T-helper 22 cell (primary cell): ENCODE data around the gene GPR137B.
"Not testable (repeated sequence)": the region's sequence is repeated elsewhere in the genome, so short reads cannot be mapped to it uniquely, and the experiment has no call there.

Experiments
- DNase-seq: peaks from one replicate; pipeline ENCODE4 v3.0.0-alpha.2; 2020; ENCODE audit warnings: low read depth

The GPR137B gene

GRCh38 chr1:236161755-236162154 is 19.4 kb downstream of the GPR137B start:
- DNase-seq, result not testable (repeated sequence)

DNA sequence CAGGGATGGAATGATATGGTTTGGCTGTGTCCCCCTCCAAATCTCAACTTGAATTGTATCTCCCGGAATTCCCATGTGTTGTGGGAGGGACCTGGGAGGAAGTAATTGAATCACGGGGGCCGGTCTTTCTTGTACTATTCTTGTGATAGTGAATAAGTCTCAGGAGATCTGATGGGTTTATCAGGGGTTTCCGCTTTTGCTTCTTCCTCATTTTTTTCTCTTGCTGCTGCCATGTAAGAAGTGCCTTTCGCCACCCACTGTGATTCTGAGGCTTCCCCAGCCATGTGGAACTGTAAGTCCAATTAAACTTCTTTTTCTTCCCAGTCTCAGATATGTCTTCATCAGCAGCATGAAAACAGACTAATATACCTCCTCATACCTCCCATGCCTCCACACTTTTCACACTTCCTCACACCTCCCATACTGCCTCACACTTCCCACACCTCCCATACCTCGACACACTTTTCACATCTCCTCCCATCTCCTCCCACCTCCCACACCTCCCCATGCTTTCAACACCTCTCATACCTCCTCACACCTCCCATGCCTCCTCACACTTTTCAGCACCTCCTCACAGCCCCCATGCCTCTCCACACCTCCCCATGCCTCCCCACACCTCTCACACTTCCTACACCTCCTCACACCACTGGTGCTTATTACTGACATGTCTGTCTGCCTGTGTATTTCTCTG is 21.3 kb downstream of the GPR137B start:
- no peak for DNase-seq

- no peak for DNase-seq
These were observed 21.9 kb downstream of the GPR137B start for GRCh38 chr1:236164273-236164672.

DNA sequence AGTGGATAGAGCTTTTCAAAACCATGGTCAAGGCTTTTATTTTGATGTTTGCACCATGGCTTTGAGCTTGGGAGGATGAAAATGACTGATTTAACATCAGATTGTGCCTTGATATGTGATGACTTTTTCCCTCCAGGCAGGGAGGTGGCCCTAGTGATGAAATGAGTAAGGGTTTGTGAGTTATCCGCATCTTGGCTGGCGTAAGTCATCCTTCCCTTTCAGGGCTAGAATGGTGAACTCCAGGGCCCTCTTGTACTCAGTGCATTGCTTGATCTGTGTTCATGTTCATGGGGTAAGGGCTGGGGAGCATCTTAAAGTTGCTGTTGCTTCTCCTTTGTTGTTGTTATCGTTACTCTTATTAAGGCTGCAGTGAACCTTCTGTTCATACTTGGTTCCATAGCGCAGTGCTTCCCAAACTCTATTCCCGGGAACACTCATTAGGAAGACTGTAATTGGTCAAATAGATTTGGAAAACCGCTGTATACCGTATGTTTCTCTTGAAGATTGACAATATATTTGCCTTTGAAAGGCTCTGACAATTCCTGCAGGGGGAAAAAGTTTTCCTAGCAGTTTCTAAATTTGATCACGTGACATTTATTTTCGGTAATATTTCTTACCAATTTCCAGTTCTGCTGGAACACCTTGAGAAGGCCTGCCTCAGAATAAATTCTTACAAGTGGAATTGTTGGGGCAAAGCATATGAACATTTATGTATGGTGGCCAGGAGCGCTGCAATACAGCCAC is 23.1 kb downstream of the GPR137B start:
- no peak for DNase-seq

DNA sequence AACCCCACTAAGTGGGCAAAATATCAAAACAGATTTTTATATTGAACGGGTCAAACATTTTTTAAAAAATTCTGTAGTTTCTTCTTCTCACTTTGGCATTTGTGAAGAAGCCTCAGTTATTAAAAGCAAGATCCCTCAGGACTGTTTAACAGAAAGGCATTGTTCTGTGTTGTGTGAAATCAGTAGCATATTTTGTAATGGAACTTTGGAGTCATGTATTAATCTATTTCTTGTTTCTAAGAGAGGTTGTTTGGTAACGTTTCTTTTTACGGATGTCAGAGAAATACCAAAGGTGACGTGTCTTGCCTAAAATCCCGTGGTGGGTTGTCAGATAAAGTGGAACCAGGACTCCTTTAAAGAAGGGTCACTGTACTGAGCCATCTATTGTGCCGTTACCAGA is 23.7 kb downstream of the GPR137B start:
- no peak for DNase-seq

- no peak for DNase-seq
These were observed 24.8 kb downstream of the GPR137B start for GRCh38 chr1:236167154-236167553.

- DNase-seq, result no peak
These were observed 25.2 kb downstream of the GPR137B start for GRCh38 chr1:236167578-236167977.

DNA sequence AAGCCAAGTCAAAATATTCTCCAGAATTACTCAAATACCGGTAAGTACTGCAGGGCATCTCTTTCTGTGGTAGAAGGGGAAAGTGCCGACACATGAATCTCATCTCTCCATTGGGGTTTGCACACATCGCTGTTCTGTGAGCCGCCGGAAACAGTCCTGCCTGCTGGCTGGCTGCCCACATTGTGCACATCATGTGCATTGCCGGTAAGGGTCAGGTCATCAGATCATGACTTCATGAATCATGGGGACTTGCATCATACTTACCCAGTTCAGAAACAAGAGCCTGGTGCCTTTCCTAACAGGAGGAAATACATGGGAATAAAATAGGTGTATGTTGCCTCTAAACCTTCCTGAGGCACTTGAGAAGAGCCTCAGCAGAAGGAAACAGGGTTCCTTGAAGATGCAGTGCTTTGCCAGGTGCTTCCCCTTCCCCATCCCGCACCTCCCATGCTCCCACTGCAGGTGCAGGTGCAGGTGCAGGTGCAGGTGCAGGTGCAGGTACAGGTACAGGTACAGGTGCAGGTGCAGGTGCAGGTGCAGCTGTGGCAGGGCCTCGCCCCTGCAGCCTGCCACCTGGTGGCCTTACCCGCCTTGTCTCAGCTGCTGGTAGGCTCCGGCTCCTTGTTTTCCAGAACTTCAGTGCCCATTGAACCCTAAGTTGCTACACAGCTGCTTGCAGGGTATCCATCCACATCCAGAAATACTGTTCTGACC is 26.5 kb downstream of the GPR137B start:
- no peak for DNase-seq

GRCh38 chr1:236172041-236172579 is 29.8 kb downstream of the GPR137B start:
- no peak for DNase-seq

DNA sequence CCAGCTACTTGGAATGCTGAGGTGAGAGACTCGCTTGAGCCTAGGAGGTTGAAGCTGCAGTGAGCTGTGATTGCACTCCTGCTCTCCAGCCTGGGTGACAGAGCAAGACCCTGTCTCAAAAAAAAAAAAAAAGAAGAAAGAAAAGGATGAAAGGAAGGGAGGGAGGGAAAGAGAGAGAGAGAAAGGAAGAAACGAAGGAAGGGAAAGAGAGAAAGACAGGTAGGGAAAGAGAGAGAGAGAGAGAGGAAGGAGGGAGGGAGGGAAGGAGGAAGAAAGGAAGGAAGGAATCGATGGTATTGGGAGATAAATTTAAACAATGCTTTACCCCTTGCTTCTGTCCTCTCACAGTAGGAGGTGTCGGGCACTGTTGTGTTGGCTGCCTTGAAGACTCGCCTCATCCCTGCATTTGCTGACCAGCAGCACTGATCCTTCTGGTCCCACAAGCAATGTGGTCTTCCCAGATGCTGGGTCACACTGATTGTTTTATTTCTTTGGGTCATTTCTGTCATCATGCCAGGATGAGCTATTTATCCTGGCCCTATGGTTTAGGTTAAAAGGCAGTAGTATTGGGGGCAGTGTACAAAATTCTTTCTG is 30.9 kb downstream of the GPR137B start:
- no peak for DNase-seq

DNA sequence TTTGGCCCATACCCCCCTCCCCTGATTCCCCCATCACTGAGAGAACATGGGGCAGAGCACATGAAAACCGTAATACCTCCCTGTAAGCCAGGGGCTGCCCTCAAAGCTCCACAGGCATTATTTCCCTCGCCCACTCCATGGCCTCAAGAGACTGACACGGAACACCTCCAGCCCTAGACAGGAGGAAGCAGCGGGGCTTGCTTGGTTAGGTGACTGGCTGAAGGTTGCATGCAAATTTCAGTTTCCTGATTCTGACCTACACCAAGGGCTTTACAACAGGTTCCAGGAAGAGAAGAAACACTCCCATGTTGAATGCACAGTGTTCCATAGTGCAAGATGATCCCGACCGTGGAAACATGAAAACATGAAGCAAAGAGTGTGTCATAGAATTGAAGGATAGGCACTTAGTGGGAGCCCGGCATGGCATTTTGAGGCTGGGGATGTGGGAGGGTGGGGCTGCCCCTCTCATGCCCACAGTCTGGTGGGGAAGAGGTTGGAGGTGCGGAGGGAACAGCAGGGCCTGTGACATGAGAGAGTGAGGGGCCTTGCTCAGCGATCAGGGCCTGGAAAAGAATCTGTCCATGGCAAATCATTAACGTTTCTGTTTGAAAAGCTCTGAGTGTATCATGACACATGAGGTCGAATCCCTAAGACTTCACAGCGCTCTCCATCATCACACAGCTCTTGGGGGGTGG is 33.5 kb downstream of the GPR137B start:
- DNase-seq, result no peak

DNA sequence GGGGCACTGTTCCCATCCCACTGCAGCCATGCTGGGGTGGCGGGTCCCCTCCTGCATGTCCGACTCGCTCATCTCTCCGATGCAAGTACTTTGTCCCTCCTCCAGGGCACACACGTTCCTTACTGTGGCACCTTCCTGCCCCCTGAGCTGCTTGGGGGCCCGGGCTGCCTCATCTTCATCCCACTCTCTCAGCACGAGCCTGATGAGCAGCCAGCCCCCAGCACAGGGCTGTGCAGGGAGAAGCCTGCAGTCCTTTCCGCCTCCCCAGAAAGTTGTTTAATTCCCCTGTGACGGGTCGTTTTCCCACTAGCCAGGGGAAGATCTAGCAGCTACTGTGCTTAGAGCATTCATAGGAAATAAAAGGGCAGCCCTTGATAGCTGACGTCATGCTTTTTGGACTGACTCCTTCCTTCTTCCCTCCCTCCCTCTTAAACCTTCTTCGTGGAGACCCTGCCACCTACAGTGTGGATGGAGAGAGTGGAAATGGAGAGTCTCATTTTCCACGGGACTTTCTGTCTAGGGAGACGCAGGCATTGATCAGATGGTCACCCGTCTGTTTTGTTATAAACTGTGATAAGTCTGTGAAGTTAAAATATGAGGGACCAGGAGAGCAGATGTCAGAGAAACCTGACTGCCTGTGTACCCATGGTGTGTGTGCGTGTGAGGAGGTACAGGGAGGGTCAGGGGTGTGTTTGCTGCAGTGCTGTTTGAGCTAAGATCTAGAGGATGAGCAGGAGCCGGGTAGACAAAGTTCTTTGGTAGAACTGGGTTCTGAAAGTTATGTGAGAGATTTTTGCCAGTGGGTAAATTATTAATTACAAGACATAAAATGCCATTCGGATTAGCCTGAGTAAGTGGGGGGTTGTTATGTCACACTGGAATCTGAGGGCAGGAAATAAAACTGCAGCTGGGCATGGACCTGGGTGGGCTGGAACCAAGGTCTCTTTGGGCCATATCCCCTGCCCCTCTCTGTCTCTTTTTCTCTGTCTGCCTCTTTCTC is 34.3 kb downstream of the GPR137B start:
- DNase-seq, result no peak

DNA sequence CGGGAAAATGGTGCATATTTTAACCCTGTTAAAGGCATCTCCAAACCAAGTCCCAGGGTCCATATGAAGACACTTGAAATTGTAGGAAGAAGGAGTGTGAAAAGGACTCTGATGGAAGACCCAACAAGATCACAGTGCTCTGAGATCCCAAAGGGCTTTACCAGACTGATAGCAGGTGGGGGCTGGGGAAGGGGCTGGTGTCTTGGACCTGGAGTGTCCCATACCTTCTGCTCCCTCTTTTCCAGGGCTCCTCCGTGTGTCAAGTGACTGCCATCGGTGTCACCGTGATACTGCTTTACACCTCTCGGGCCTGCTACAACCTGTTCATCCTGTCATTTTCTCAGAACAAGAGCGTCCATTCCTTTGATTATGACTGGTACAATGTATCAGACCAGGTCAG is 37.3 kb downstream of the GPR137B start:
- DNase-seq, result no peak

DNA sequence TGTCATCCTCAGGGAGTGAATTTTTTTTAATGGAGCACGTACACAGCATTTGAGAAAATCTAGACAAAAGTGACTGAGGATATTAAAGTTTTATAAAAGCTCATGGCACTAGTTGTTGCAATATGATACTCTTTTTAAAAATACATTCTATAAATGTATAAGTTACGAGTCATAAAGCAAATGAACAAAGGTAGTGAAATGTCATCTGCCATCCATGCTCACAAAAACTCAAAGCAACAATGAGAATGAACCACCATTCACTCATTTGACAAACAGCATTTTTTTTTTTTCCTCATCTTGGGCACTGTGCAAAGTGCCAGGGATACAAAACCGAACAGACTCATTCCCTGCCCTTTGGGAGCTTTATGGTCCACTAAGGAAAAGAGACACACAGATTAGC is 38.7 kb downstream of the GPR137B start:
- no peak for DNase-seq

DNA sequence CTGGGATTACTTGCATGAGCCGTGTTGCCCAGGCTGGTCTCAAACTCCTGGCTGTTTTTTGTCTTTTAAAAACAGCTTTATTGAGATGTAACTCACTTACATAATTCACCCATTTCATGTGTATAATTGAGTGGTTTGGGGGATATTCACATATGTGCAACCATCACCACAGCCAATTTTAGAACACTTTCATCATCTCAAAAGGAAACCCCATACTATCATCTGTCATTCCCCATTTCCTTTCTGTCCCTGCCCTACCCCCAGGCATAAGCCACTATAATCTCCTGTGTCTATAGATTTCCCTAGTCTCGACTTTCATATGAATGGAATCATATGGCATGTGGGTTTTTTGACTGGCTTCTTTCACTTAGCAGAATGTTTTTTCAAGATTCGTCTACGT is 43.3 kb downstream of the GPR137B start:
- no peak for DNase-seq

GRCh38 chr1:236186471-236186870 is 44.1 kb downstream of the GPR137B start:
- not testable (repeated sequence) for DNase-seq

DNA sequence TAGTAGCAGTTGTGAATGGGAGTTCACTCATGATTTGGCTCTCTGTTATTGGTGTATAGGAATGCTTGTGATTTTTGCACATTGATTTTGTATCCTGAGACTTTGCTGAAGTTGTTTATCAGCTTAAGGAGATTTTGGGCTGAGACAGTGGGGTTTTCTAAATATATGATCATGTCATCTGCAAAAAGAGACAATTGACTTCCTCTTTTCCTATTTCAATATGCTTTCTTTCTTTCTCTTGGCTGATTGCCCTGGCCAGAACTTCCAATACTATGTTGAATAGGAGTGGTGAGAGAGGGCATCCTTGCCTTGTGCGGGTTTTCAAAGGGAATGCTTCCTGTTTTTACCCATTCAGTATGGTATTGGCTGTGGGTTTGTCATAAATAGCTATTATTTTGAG is 45.7 kb downstream of the GPR137B start:
- DNase-seq, result not testable (repeated sequence)

DNA sequence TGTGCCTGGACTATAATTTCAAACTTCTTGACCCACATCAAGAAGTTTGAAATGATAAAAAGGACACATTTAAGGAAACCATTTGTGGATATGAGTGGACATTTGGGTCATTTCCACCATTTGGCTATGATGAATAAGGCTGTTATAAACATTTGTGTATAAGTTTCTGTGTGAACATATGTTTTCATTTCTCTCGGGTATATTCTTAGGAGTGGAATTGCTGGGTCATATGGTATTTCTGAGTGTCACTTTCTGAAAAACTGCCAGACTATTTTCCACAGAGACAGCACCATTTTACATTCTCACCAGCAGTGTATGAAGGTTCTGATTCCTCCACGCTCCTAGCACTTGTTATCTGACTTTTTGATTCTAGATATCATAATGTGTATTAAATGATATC is 50.8 kb downstream of the GPR137B start:
- no peak for DNase-seq

DNA sequence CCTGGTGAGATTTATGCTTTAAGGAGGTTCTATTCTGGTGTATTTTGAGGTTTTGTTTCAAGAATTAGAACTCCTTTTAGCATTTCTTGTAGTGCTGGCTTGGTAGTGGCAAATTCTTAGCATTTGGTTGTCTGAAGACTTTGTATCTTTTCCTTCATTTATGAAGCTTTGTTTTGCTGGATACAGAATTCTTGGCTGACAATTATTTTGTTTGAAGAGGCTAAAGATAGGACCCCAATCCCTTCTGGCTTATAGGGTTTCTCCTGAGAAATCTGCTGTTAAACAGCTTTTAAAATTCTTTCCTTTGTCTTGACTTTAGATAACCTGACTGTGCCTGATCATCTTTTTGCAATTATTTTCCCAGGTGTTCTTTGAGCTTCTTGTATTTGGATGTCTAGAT is 58.6 kb downstream of the GPR137B start:
- DNase-seq, result no peak

- DNase-seq, result no peak
These were observed 59.4 kb downstream of the GPR137B start for GRCh38 chr1:236201786-236202185.

DNA sequence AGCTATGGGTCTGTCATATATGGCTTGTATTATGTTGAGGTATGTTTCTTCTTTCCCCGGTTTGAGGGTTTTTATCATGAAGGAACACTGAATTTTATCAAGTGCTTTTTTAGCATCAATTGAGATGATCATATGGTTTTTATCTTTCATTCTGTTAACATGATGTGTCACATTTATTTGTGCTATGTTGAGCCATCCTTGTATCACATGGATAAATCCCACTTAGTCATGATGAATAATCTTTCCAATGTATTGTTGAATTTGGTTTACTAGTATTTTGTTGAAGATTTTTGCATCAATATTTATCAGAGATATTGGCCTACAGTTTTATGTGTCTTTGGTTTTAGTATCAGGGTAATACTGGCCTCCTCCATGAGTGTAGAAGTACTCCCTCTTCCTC is 61.7 kb downstream of the GPR137B start:
- no peak for DNase-seq
